GM12872 (cell line): ENCODE results near the gene FOXL3.

Experiments used
- TF ChIP-seq, protein P1 (sequence below): IDR thresholded peaks from 3 replicates; pipeline ENCODE4 v1.5.1; 2011; ENCODE audit warnings: low read depth, mild to moderate bottlenecking, low read length, moderate library complexity; ENCODE audit not compliant: insufficient read depth

The FOXL3 gene

DNA sequence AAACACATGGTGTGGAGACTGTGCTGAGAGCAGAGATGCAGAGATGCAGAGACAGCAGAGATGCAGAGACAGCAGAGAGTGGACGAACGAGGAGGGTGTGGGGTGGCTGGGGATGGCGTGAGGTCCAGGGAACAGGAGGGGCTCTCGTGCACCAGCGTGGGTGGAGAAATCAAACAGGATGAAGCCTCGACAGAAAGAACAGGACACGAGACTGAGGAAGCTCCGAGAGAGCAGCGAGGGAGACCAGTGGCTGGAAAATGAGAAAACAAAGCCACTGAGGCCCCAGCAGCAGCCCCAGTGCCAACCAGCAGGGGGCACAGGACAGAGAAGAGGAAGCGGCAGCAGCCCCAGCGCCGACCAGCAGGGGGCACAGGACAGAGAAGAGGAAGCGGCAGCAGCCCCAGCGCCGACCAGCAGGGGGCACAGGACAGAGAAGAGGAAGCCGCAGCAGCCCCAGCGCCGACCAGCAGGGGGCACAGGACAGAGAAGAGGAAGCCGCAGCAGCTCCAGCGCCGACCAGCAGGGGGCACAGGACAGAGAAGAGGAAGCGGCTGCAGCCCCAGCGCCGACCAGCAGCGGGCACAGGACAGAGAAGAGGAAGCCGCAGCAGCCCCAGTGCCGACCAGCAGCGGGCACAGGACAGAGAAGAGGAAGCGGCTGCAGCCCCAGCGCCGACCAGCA, 27.2 kb upstream of the FOXL3 start:
- TF ChIP-seq, protein P1, sequence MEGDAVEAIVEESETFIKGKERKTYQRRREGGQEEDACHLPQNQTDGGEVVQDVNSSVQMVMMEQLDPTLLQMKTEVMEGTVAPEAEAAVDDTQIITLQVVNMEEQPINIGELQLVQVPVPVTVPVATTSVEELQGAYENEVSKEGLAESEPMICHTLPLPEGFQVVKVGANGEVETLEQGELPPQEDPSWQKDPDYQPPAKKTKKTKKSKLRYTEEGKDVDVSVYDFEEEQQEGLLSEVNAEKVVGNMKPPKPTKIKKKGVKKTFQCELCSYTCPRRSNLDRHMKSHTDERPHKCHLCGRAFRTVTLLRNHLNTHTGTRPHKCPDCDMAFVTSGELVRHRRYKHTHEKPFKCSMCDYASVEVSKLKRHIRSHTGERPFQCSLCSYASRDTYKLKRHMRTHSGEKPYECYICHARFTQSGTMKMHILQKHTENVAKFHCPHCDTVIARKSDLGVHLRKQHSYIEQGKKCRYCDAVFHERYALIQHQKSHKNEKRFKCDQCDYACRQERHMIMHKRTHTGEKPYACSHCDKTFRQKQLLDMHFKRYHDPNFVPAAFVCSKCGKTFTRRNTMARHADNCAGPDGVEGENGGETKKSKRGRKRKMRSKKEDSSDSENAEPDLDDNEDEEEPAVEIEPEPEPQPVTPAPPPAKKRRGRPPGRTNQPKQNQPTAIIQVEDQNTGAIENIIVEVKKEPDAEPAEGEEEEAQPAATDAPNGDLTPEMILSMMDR, result peak; percentile 15; the same call in 2 of the 3 replicates

DNA sequence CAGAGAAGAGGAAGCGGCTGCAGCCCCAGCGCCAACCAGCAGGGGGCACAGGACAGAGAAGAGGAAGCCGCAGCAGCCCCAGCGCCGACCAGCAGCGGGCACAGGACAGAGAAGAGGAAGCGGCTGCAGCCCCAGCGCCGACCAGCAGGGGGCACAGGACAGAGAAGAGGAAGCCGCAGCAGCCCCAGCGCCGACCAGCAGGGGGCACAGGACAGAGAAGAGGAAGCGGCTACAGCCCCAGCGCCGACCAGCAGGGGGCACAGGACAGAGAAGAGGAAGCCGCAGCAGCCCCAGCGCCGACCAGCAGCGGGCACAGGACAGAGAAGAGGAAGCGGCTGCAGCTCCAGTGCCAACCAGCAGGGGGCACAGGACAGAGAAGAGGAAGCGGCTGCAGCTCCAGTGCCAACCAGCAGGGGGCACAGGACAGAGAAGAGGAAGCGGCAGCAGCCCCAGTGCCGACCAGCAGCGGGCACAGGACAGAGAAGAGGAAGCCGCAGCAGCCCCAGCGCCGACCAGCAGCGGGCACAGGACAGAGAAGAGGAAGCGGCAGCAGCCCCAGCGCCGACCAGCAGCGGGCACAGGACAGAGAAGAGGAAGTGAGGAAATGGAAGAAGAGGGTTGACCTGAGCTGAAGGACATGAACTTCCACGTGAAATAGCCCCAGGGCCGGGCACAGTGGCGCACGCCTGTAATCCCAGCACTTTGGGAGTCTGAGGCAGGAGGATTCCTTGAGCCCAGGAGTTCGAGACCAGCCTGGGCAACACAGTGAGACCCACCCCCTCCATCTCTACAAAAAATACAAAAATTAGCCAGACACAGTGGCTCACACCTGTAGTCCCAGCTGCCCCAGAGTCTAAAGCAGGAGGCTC, 26.3 kb upstream of the FOXL3 start:
- TF ChIP-seq, protein P1, result peak; percentile 45; the same call in 2 of the 3 replicates

DNA sequence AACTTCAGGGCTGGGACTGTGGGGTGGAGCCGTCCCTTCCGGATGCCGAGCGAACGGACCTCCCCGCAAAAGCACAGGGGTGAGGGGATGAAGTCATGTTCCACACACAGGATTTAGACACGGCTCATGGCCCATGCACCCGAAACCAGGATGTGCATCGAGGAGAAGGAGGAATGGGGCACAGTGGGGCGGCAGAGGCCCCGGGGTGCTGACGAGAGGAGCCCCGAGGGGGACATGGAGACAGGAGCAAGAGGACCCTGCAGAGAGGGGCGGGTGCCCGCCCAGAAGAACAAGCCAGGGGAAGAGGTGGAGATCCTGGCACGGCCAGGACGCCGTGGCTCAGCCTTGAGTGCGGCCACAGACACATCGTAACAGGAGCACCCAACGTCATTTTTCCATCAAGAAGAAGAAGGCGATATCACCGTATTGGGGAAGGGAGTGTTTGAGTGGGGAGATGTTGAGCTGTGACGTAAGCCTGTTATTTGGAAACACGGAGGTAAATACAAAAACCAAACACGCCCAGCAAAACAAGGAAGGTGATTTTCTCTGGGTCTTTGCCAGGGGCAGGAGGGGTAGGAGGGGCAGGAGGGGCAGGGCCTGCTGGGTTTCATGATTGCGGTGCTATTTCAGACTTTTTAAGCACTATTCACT, 25.3 kb upstream of the FOXL3 start:
- TF ChIP-seq, protein P1, result no peak

DNA sequence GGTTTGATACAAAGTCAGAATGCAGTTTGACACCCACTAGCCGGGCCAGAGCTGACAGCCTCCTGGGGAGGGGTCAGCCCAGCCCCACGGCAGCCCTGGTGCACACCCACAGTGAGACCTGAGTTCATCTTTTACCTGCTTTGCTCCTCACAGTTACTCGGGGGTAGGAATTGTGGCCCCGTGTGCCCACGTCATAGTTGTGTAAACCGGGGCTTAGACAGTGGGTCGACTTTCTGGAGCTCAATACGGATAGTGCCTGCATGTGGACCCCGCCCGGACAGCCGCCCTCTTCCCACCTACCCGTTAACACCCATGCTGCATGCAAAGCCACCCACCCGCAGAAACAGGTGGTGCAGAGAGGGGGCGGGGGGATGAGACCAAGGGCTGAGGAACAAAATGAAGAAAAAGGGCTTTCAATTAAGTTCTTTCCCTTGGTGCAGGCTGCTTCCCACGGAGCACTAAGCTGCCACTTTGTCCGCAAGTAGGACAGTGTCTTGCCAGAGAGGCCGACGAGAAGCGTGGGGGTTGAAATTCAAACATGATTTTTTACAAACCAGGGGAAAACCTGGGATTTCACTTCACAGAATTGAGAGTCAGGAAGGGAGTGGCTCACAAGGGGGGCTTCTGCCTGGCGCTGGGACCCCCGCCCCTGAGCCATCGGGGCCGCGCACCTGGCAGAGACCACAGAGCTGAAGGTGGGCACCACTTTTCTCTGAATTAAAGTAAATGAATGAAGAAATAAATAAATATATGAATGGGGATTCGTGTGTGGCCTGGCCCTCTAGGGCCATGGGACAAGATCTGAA, 24.6 kb upstream of the FOXL3 start:
- TF ChIP-seq, protein P1, result no peak

DNA sequence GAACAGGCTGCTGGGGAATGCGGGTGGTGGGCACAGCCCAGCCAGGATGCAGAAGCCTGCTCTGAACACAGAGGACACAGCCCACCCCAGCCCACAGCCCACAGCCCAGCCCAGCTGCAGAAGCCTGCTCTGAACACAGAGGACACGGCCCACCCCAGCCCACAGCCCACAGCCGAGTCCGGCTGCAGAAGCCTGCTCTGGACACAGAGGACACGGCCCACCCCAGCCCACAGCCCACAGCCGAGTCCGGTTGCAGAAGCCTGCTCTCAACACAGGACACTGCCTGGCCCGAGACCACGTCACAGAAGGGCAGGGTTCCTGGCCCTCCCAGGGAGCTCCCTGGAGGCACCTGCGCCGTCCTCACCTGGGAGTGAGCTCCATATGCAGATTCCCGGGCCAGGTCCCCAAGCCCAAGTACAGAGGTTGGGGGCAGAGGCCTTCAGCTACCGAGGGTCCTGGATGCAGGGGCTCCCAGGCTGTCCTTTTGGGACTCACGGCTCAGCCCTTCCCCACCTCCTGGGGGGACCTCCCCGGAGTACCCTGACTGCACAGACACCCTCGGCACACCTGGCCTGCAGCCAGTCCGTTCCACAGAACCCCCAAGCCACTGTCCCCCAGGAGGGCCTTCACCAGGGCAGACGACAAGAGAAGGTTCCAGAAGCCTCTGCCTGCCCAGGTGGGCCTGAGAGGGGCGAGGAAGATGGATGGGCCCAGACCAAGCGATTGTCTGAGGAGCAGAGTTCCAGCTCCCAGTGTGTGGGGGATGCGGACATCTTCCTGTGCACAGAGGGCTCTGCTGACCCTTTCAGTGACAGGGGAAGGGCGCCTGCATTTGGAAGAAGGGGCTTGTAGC, 23.7 kb upstream of the FOXL3 start:
- TF ChIP-seq, protein P1, result no peak

DNA sequence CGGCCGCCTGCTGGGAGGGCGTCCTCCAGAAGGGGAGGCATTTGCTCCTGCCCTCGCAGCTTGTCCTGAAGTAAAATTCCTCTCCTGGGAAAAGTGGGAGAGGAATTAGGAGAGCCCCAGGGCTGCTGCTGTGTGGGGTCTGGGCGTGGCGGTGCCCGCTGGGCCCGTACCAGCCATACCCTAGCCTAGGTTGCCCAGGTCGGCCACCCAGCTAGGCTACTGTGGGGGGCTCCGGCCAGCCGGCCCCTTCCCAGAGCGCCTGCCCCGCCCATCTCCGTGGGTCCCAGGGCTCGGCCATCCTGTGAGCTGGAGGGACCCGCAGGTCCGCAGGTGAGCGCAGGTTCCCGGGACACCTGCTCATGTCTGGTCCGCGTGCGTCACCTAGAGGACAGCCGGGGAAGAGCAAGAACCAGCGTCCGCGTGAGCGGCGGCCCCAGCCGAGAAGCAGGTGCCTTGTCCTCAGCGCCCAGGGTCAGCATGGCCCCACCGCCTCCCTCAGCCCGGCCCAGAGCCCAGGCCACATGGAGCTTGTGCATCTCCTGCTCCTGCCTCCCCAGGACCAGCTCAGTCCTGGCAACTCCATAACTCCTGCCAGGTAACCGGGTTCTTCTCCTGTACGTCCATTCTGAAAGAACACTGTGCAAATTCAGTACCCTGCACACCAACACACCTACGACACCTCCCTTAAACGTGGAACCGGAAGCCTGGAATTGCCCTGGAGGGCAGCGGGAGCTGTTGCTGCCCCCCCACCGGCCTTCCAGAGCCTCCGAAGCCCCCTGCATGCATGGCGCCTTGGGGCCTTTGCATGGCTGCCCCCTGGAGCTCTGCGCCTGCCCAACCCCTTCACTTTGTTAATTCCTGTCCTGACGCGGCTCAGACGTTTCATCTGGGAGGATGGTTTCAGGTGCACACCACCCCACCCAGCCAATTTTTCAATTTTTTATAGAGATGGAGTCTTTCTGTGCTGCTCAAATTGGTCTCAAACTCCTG, 22.8 kb upstream of the FOXL3 start:
- TF ChIP-seq, protein P1, result no peak
